HepG2 (cell line): ENCODE data around the gene PASK. TPM values are rescaled to one million over a fixed set of nuclear protein-coding genes. Genes with fewer than 3 reads are reported as not detected.

Experiments
- CCDC6 ChIP-seq: sonication (generic); formaldehyde crosslinking; IDR thresholded peaks from 2 replicates; pipeline ENCODE4 v1.8.1; 2022; ENCODE audit warnings: mild to moderate bottlenecking, missing genetic modification reagents, moderate library complexity
- CENPT ChIP-seq: sonication (generic); formaldehyde crosslinking; IDR thresholded peaks from 2 replicates; pipeline ENCODE4 v1.8.0; 2022; ENCODE audit warnings: low read depth, mild to moderate bottlenecking, moderate library complexity, missing genetic modification reagents
- EEA1 ChIP-seq: sonication (generic); formaldehyde crosslinking; IDR thresholded peaks from 2 replicates; pipeline ENCODE4 v1.5.1; 2020; ENCODE audit warnings: mild to moderate bottlenecking, missing genetic modification reagents, borderline replicate concordance
- ELF3 ChIP-seq: IDR thresholded peaks from 2 replicates; pipeline ENCODE4 v1.6.1; 2016; ENCODE audit warnings: missing genetic modification reagents, missing compliant biosample characterization
- JDP2 ChIP-seq: sonication (generic); formaldehyde crosslinking; IDR thresholded peaks from 2 replicates; pipeline ENCODE4 v1.8.1; 2022; ENCODE audit warnings: missing genetic modification reagents, borderline replicate concordance
- JUN ChIP-seq: sonication (generic); formaldehyde crosslinking; IDR thresholded peaks from 2 replicates; pipeline ENCODE4 v1.4.0; 2020; ENCODE audit warnings: mild to moderate bottlenecking, missing genetic modification reagents
- MBNL3 ChIP-seq: fragments of 250-450 bp; sonication (Bioruptor Pico); conservative IDR thresholded peaks from 2 replicates; pipeline ENCODE4 v1.8.0; 2022; ENCODE audit warnings: mild to moderate bottlenecking, inconsistent platforms
- MYNN ChIP-seq: sonication (generic); formaldehyde crosslinking; IDR thresholded peaks from 2 replicates; pipeline ENCODE4 v1.4.0; 2020; ENCODE audit warnings: mild to moderate bottlenecking, low read depth, missing genetic modification reagents
- NFE2L1 ChIP-seq: sonication (generic); formaldehyde crosslinking; IDR thresholded peaks from 2 replicates; pipeline ENCODE4 v1.4.0; 2020; ENCODE audit warnings: missing genetic modification reagents, mild to moderate bottlenecking, borderline replicate concordance
- NR1H2 ChIP-seq: sonication (generic); formaldehyde crosslinking; IDR thresholded peaks from 2 replicates; pipeline ENCODE4 v1.8.1; 2022; ENCODE audit warnings: low read depth, missing genetic modification reagents, borderline replicate concordance
- PHB2 ChIP-seq: fragments of 450-650 bp; IDR thresholded peaks from 2 replicates; pipeline ENCODE4 v1.6.1; 2018; ENCODE audit not compliant: partially characterized antibody
- RXRB ChIP-seq: IDR thresholded peaks from 2 replicates; pipeline ENCODE4 v1.6.1; 2016; ENCODE audit warnings: borderline replicate concordance, missing genetic modification reagents, missing compliant biosample characterization
- SMC3 ChIP-seq: IDR thresholded peaks from 2 replicates; pipeline ENCODE4 v1.6.1; 2011; ENCODE audit warnings: low read length, improper control_type of control experiment
- SNRNP70 ChIP-seq: fragments of 200-400 bp; formaldehyde crosslinking; IDR thresholded peaks from 2 replicates; pipeline ENCODE4 v1.6.1; 2017; ENCODE audit warnings: mild to moderate bottlenecking, low read depth, low read length, moderate library complexity
- YEATS2 ChIP-seq: sonication (generic); formaldehyde crosslinking; IDR thresholded peaks from 2 replicates; pipeline ENCODE4 v1.4.0; 2020; ENCODE audit warnings: missing genetic modification reagents, borderline replicate concordance
- ZNF572 ChIP-seq: sonication (generic); formaldehyde crosslinking; IDR thresholded peaks from 2 replicates; pipeline ENCODE4 v1.5.1; 2020; ENCODE audit warnings: mild to moderate bottlenecking, missing genetic modification reagents
- ZNF644 ChIP-seq: IDR thresholded peaks from 2 replicates; pipeline ENCODE4 v1.6.1; 2016; ENCODE audit warnings: low read depth
- polyA plus RNA-seq, 8 experiments: library from polyadenylated mRNA; depleted of rRNA in 3 of 8; stranded (reverse) in 7 of 8; unstranded in 1 of 8; fragments of >200 nt; fragmentation: Illumina TruSeq in 4 of 8; extraction: Trizol in 4 of 8; gene quantifications; 2 replicates each; pipeline versions ENCODE4 v1.2.1 to v1.2.3, GENCODE V29; 2011 to 2016; ENCODE audit warnings: low read depth in 4 of 8, missing spikeins in 1 of 8, mixed read lengths in 1 of 8; ENCODE audit not compliant: insufficient read depth in 1 of 8
- total RNA-seq, 5 experiments: library from RNA; depleted of rRNA; stranded (reverse); fragments of >200 nt; fragmentation: Illumina TruSeq; extraction: Trizol; gene quantifications; 2 replicates each; pipeline ENCODE4 v1.2.3, GENCODE V29; 2016; ENCODE audit warnings: low read depth in 1 of 5
- TF ChIP-seq, protein P1 (sequence below): sonication (generic); formaldehyde crosslinking; IDR thresholded peaks from 2 replicates; pipeline ENCODE4 v1.8.1; 2023; ENCODE audit warnings: mild to moderate bottlenecking, missing genetic modification reagents
- TF ChIP-seq, protein P2 (sequence below): sonication (generic); formaldehyde crosslinking; IDR thresholded peaks from 2 replicates; pipeline ENCODE4 v1.4.0; 2020; ENCODE audit warnings: missing genetic modification reagents, borderline replicate concordance
- TF ChIP-seq, protein P3 (sequence below): IDR thresholded peaks from 2 replicates; pipeline ENCODE4 v1.6.1; 2016; ENCODE audit warnings: control low read depth
- TF ChIP-seq, protein P4 (sequence below): sonication (generic); formaldehyde crosslinking; IDR thresholded peaks from 2 replicates; pipeline ENCODE4 v1.9.0; 2021; ENCODE audit warnings: missing genetic modification reagents, borderline replicate concordance
- TF ChIP-seq, protein P5 (sequence below): sonication (generic); formaldehyde crosslinking; IDR thresholded peaks from 2 replicates; pipeline ENCODE4 v1.8.1; 2022; ENCODE audit warnings: low read depth, mild to moderate bottlenecking, missing genetic modification reagents

The PASK gene
- total and polyA plus RNA-seq, 2 of the 13 experiments (the other 11 are each of a cell fraction or from before 2014, with no cell fraction given) = 6.9 to 17.0 TPM

DNA sequence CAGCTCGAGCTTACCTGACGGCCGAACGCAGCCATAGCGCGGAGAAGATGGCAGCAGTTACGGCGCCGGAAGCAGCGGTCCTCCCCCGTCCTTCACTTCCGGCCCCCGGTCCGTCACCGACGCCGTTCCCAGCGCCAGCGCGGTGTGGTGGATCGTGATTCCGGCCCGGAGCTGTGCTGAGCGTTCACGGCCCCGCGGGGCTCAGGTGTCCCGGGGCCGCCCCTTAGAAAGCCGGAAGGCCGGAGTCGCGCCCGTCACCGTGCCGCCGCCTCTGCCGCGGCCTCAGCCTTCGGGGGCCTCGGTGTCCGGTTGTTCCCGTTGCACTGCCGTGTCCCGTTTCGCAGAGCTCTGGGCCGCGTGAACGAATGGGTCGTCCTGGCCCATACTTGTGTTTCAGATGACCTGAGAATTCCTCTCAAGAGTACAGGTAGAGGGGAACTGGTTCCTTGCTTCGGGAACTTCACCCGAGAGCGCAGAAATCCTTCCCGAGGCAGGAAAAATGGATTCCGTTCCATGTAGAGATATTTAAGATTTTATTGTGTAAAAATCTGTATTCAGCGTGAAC, 47.0 kb downstream of the PASK start, which contains the start of gene MTERF4 (continued):
- TF ChIP-seq, protein P1, sequence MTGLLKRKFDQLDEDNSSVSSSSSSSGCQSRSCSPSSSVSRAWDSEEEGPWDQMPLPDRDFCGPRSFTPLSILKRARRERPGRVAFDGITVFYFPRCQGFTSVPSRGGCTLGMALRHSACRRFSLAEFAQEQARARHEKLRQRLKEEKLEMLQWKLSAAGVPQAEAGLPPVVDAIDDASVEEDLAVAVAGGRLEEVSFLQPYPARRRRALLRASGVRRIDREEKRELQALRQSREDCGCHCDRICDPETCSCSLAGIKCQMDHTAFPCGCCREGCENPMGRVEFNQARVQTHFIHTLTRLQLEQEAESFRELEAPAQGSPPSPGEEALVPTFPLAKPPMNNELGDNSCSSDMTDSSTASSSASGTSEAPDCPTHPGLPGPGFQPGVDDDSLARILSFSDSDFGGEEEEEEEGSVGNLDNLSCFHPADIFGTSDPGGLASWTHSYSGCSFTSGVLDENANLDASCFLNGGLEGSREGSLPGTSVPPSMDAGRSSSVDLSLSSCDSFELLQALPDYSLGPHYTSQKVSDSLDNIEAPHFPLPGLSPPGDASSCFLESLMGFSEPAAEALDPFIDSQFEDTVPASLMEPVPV (CRISPR knock-in tag) = no peak; the same call in none of the 2 replicates
- TF ChIP-seq RXRB (CRISPR knock-in tag) = peak; percentile 92
- no peak; the same call in 1 of the 2 replicates for TF ChIP-seq EEA1 (CRISPR knock-in tag)
- TF ChIP-seq NR1H2 (CRISPR knock-in tag) = peak; percentile 48; the same call in 1 of the 2 replicates
- no peak for TF ChIP-seq PHB2
- peak; percentile 97 for TF ChIP-seq ELF3 (CRISPR knock-in tag)
- no peak for TF ChIP-seq SMC3
- TF ChIP-seq, protein P2, sequence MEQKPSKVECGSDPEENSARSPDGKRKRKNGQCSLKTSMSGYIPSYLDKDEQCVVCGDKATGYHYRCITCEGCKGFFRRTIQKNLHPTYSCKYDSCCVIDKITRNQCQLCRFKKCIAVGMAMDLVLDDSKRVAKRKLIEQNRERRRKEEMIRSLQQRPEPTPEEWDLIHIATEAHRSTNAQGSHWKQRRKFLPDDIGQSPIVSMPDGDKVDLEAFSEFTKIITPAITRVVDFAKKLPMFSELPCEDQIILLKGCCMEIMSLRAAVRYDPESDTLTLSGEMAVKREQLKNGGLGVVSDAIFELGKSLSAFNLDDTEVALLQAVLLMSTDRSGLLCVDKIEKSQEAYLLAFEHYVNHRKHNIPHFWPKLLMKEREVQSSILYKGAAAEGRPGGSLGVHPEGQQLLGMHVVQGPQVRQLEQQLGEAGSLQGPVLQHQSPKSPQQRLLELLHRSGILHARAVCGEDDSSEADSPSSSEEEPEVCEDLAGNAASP = peak; percentile 96
- TF ChIP-seq, protein P3, sequence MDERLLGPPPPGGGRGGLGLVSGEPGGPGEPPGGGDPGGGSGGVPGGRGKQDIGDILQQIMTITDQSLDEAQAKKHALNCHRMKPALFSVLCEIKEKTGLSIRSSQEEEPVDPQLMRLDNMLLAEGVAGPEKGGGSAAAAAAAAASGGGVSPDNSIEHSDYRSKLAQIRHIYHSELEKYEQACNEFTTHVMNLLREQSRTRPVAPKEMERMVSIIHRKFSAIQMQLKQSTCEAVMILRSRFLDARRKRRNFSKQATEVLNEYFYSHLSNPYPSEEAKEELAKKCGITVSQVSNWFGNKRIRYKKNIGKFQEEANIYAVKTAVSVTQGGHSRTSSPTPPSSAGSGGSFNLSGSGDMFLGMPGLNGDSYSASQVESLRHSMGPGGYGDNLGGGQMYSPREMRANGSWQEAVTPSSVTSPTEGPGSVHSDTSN (CRISPR knock-in tag) = 0 out of 2 replicates have a peak, but pooled peaks have one; percentile 46
- TF ChIP-seq SNRNP70 = no peak
- TF ChIP-seq MYNN (CRISPR knock-in tag) = peak; percentile 94; the same call in 1 of the 2 replicates
- peak; percentile 84; the same call in 1 of the 2 replicates for TF ChIP-seq JUN (CRISPR knock-in tag)
- no peak for TF ChIP-seq NFE2L1
- peak; percentile 23; the same call in 1 of the 2 replicates for TF ChIP-seq ZNF644 (CRISPR knock-in tag)
- TF ChIP-seq JDP2 (CRISPR knock-in tag) = peak; percentile 73; the same call in 1 of the 2 replicates
- peak; percentile 100 for TF ChIP-seq ZNF572
- TF ChIP-seq, protein P4, sequence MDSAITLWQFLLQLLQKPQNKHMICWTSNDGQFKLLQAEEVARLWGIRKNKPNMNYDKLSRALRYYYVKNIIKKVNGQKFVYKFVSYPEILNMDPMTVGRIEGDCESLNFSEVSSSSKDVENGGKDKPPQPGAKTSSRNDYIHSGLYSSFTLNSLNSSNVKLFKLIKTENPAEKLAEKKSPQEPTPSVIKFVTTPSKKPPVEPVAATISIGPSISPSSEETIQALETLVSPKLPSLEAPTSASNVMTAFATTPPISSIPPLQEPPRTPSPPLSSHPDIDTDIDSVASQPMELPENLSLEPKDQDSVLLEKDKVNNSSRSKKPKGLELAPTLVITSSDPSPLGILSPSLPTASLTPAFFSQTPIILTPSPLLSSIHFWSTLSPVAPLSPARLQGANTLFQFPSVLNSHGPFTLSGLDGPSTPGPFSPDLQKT (CRISPR knock-in tag) = peak; percentile 97
- TF ChIP-seq, protein P5, sequence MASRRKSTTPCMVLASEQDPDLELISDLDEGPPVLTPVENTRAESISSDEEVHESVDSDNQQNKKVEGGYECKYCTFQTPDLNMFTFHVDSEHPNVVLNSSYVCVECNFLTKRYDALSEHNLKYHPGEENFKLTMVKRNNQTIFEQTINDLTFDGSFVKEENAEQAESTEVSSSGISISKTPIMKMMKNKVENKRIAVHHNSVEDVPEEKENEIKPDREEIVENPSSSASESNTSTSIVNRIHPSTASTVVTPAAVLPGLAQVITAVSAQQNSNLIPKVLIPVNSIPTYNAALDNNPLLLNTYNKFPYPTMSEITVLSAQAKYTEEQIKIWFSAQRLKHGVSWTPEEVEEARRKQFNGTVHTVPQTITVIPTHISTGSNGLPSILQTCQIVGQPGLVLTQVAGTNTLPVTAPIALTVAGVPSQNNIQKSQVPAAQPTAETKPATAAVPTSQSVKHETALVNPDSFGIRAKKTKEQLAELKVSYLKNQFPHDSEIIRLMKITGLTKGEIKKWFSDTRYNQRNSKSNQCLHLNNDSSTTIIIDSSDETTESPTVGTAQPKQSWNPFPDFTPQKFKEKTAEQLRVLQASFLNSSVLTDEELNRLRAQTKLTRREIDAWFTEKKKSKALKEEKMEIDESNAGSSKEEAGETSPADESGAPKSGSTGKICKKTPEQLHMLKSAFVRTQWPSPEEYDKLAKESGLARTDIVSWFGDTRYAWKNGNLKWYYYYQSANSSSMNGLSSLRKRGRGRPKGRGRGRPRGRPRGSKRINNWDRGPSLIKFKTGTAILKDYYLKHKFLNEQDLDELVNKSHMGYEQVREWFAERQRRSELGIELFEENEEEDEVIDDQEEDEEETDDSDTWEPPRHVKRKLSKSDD = peak; percentile 98
- no peak for TF ChIP-seq MBNL3 (CRISPR knock-in tag)
- 0 out of 2 replicates have a peak, but pooled peaks have one; percentile 27 for TF ChIP-seq CENPT
- peak; percentile 99 for TF ChIP-seq CCDC6 (CRISPR knock-in tag)
- TF ChIP-seq YEATS2 (CRISPR knock-in tag) = peak; percentile 100
